Upper lobe of left lung (tissue), 6 donors: ENCODE data around the gene TBC1D16. TPM values are rescaled to one million over a fixed set of nuclear protein-coding genes. Genes with fewer than 3 reads are reported as not detected.

Experiments used
- ATAC-seq, 2 donors: fragments of 200-7000 bp; cut with Tn5 transposase; one replicate each; pipeline ENCODE4 v1.9.1; 2022; ENCODE audit warnings: mild to moderate bottlenecking in 2 of 2, moderate library complexity in 2 of 2; ENCODE audit not compliant: low FRiP score in 2 of 2
- DNase-seq, 2 donors: peaks; one replicate each; pipeline ENCODE4 v3.0.0-alpha.2; 2019 to 2020
- H3K27ac ChIP-seq, 4 donors: fragments of 200-600 bp; sonication (generic); one replicate each; pipeline ENCODE4 v1.5.1; 2016 to 2019
- H3K27me3 ChIP-seq, 4 donors: fragments of 200-600 bp; sonication (generic); one replicate each; pipeline ENCODE4 v1.5.1; 2017 to 2019
- H3K36me3 ChIP-seq, 4 donors: fragments of 200-600 bp; sonication (generic); one replicate each; pipeline ENCODE4 v1.5.1; 2016 to 2019
- H3K4me1 ChIP-seq, 4 donors: fragments of 200-600 bp; sonication (generic); one replicate each; pipeline ENCODE4 v1.5.1; 2018 to 2019
- H3K4me3 ChIP-seq, 4 donors: fragments of 200-600 bp; sonication (generic); one replicate each; pipeline ENCODE4 v1.5.1; 2017 to 2019; ENCODE audit warnings: mild to moderate bottlenecking in 2 of 4, moderate library complexity in 1 of 4
- H3K9me3 ChIP-seq, 4 donors: fragments of 200-600 bp; sonication (generic); one replicate each; pipeline ENCODE4 v1.5.1; 2018 to 2019
- EP300 ChIP-seq, 4 donors: sonication (generic); formaldehyde crosslinking; IDR thresholded peaks; one replicate each; pipeline ENCODE4 v1.5.1; 2017; ENCODE audit warnings: antibody characterized with exemption in 4 of 4, control low read depth in 2 of 4
- POLR2A ChIP-seq, 4 donors: fragments of 450-650 bp; IDR thresholded peaks; one replicate each; pipeline ENCODE4 v1.5.1; 2016 to 2017; ENCODE audit warnings: antibody characterized with exemption in 4 of 4, mild to moderate bottlenecking in 2 of 4
- POLR2AphosphoS5 ChIP-seq, 2 donors: sonication (generic); formaldehyde crosslinking; IDR thresholded peaks; one replicate each; pipeline ENCODE4 v1.5.1; 2017; ENCODE audit warnings: antibody characterized with exemption in 2 of 2
- WGBS, 2 donors: methylation state at CpG; one replicate each; pipeline ENCODE4 v1.1.5; 2017 to 2018; 5-methylcytosine and 5-hydroxymethylcytosine counted together
- total RNA-seq, 6 donors: library from RNA; depleted of rRNA in 4 of 6; stranded (reverse); fragments of >200 nt in 4 of 6; gene quantifications; one replicate each; pipeline versions ENCODE4 v1.1.0 to v1.2.1, GENCODE V29; 2016 to 2021
- TF ChIP-seq, protein P1 (sequence below), 6 experiments: fragments of 450-650 bp in 4 of 6; fragments of 200-600 bp in 2 of 6; sonication (generic) in 2 of 6; IDR thresholded peaks; one replicate each; pipeline ENCODE4 v1.5.1; 2016 to 2019; ENCODE audit warnings: antibody characterized with exemption in 6 of 6
- donor health status: DM: no; HTN: no; CAD: no; lungs with moderate emphysema.
- donor health status: DM: no; HTN: yes; CAD: no; lungs with severe emphysema.

The TBC1D16 gene
- total RNA-seq, 6 donors from 2014 or later: 15.6 to 60.8 (median 24.1) TPM

DNA sequence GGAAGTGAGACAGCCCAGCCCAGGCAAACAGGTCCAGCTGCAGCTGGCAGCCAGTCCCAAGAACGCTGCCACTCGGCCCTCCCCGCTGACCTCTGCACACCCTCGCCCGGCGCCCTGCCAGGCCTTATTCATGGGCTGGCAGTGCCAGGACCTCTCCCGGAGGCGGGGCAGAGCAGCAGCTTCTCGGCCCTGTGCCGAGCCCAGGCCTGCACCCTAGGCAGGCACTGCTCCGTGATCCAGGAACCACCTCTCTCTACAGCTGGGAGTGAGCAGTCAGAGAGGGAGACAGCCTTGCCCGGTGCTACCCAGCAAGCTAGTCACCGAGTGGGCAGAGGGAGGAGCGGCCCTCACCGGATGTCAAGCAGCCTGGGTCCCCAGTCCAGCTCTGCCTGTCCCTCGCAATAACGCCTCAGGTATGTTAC is 116.5 kb downstream of the TBC1D16 start:
- no peak for TF ChIP-seq EP300 (IDR thresholded peaks at IDR 0.05)
- TF ChIP-seq POLR2AphosphoS5 (IDR thresholded peaks at IDR 0.05): peak; percentile 10 to 51
- TF ChIP-seq, protein P1, sequence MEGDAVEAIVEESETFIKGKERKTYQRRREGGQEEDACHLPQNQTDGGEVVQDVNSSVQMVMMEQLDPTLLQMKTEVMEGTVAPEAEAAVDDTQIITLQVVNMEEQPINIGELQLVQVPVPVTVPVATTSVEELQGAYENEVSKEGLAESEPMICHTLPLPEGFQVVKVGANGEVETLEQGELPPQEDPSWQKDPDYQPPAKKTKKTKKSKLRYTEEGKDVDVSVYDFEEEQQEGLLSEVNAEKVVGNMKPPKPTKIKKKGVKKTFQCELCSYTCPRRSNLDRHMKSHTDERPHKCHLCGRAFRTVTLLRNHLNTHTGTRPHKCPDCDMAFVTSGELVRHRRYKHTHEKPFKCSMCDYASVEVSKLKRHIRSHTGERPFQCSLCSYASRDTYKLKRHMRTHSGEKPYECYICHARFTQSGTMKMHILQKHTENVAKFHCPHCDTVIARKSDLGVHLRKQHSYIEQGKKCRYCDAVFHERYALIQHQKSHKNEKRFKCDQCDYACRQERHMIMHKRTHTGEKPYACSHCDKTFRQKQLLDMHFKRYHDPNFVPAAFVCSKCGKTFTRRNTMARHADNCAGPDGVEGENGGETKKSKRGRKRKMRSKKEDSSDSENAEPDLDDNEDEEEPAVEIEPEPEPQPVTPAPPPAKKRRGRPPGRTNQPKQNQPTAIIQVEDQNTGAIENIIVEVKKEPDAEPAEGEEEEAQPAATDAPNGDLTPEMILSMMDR (IDR thresholded peaks at IDR 0.05): peak in 1 of 6 experiments; percentile 24
- TF ChIP-seq POLR2A (IDR thresholded peaks at IDR 0.05): no peak
- no peaks in the 10 kb centered on the region for H3K36me3 ChIP-seq
- H3K4me1 ChIP-seq: peaks cover 14 to 20% (median 18%) of the 10 kb centered on the region in 4 donors
- peak; percentile 95 for DNase-seq
- H3K27me3 ChIP-seq: no peaks in the 10 kb centered on the region
- peak overlapping the region in 1 of 4 donors; percentile 10 for H3K4me3 ChIP-seq
- H3K9me3 ChIP-seq: no peaks in the 10 kb centered on the region
- WGBS, 2 donors: 45 to 100% methylated on average over 1 to 17 of the region's 17 CpGs
- ATAC-seq: peak; percentile 50 to 89
- peak overlapping the region; percentile 21 to 53 (median 48) for H3K27ac ChIP-seq

DNA sequence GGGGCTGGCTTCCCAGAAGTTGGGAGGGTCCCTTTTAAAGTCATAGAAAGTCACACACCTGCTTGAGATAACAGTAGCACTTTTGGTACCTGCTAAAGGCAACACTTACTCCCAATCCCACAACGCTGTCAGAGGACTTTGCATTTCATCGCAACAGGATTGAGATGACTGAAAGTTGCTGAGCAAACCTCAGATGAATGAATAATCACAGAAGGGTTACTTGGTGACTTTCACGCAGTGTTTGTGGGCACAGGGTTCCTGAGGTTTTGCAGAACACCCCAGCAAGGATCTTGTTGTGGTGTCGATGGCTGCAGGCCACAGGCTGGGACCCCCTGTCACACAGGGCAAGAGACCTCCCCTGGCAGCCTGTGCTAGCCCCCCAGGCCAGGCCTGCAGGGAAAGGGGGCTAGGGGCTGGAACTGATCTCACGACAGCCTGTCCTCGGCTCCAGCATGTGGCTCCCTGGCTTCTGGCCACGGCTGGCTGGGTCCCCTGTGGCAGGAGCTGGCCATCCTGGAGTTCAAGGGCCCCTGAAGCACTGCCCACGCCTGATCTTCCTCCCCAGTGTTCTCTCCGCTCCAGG is 117.0 kb downstream of the TBC1D16 start:
- 55 to 70% methylated on average over 4 to 7 of the region's 9 CpGs for WGBS, 2 donors
- Histone ChIP-seq H3K36me3 (no peaks in the 10 kb centered on the region), H3K9me3 (no peaks in the 10 kb centered on the region), H3K27me3 (no peaks in the 10 kb centered on the region), H3K27ac (peak overlapping the region in 3 of 4 donors; percentile 21 to 51 (median 45)), H3K4me1 (peaks cover 14 to 20% (median 18%) of the 10 kb centered on the region in 4 donors), H3K4me3 (no peak overlapping the region)
- TF ChIP-seq POLR2AphosphoS5 (IDR thresholded peaks at IDR 0.05) (no peak), EP300 (IDR thresholded peaks at IDR 0.05) (no peak), POLR2A (IDR thresholded peaks at IDR 0.05) (no peak)
- TF ChIP-seq, protein P1 (IDR thresholded peaks at IDR 0.05): no peak
- ATAC-seq: no peak
- no peak for DNase-seq

DNA sequence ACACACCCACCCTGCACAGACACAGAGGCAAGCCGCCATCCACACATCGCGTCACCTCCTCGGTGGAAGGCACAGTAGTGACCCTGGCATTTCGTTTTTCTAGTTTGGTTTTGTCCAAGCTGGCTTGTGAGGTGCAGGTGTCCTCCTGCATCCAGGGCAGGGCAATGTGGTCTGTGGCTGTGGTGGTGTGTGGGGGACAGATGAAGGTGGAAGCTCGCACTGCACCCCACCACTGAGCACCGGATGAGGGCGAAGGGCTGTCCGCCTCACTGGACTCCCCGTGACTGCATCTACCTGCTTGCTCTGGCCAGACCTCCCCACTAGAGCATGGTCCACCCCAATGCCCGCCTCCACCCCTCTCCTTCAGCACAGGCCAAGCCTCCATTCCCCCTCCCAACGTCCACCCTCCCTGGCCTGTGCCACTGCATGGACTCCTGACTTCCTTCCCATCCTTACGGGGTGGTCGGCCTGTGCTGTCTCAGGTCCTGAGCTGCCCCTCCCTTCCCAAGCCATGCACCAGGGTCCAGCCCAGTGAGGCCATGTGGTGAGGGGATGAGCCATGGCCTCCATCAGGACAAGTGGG is 117.7 kb downstream of the TBC1D16 start:
- WGBS, 2 donors: 86 to 97% methylated on average over 8 to 14 of the region's 14 CpGs
- ATAC-seq (no peak), DNase-seq (no peak)
- Histone ChIP-seq H3K4me1 (peaks cover 14 to 20% (median 18%) of the 10 kb centered on the region in 4 donors), H3K27ac (no peak overlapping the region), H3K9me3 (no peaks in the 10 kb centered on the region), H3K36me3 (no peaks in the 10 kb centered on the region), H3K27me3 (no peaks in the 10 kb centered on the region), H3K4me3 (no peak overlapping the region)
- TF ChIP-seq EP300 (IDR thresholded peaks at IDR 0.05) (no peak), POLR2A (IDR thresholded peaks at IDR 0.05) (no peak)

DNA sequence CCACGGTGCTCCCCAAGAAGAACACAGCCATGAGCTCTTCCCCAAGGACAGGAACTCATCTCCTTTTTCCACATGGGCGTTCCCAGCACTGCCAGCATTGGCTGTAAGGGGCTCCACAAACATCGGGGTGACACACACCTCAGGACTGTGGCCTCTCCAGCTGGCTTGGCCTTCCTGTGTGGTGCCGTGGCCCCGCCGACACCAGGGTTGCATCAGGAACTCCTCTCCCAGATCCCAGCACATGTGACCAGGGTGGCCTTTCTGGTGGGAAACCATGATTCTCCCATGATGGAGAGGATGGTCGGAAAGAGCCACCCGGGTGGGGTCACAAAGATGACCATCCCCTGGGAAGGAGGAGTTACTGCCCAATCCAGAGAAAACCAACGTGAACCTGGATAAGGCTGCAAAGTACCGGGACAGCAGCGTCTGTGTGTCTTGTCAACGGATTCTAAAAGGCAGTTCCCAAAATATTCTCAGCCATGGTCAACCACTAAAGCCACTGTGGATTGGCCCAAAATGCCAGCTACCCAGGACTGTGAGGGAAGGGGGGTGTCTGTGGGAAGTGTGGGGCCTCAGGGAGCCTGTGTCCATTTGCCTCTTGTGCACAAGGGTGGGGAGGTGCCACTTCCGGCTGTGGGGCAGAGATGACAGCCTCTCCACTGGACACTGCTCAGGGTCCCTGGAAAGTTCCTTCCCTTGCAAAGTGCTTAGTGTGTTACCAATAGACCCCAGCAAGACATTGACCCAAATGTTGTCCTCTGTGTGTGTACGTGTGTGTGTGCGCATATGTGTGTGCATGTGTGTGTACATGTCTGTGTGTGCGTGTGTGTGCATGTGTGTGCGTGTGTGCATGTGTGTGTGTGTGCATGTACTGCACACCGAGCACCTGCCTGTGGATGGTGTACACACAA is 118.4 kb downstream of the TBC1D16 start:
- Histone ChIP-seq H3K27me3 (no peaks in the 10 kb centered on the region), H3K36me3 (no peaks in the 10 kb centered on the region), H3K27ac (no peak overlapping the region), H3K4me3 (no peak overlapping the region), H3K4me1 (peaks cover 14 to 20% (median 18%) of the 10 kb centered on the region in 4 donors), H3K9me3 (no peaks in the 10 kb centered on the region)
- ATAC-seq (no peak), DNase-seq (peak in 1 of 2 donors; percentile 63)
- 81 to 89% methylated on average over 17 to 18 of the region's 18 CpGs for WGBS, 2 donors
- no peak for TF ChIP-seq POLR2A (IDR thresholded peaks at IDR 0.05)
- TF ChIP-seq, protein P1 (IDR thresholded peaks at IDR 0.05): no peak
- no peak for TF ChIP-seq POLR2AphosphoS5 (IDR thresholded peaks at IDR 0.05)
- no peak for TF ChIP-seq EP300 (IDR thresholded peaks at IDR 0.05)

DNA sequence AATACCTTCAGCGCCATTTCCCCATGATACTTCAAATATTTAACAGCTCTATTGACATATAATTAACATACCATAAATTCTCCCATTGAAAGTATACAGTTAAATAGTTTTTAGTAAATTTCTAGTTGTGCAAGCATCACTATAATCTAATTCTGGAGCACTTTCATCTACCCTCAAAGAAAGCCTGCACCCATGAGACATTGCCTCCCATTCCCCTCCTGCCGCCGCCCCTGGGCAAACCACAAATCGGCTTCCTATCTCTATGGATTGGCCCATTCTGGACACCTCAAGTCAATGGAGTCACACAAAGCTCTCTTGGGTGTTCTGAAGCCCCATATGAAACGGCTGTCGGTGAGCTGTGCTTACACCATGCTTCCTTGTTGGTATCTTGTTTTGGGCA is 119.2 kb downstream of the TBC1D16 start:
- ATAC-seq: no peak
- no peaks in the 10 kb centered on the region for H3K9me3 ChIP-seq
- no peak overlapping the region for H3K4me3 ChIP-seq
- H3K27me3 ChIP-seq: no peaks in the 10 kb centered on the region
- WGBS, 2 donors: 84 to 87% methylated on average over 6 of the region's 6 CpGs
- peaks cover 14 to 20% (median 18%) of the 10 kb centered on the region in 4 donors for H3K4me1 ChIP-seq
- no peak overlapping the region for H3K27ac ChIP-seq
- TF ChIP-seq, protein P1 (IDR thresholded peaks at IDR 0.05): no peak
- TF ChIP-seq POLR2AphosphoS5 (IDR thresholded peaks at IDR 0.05) (no peak), POLR2A (IDR thresholded peaks at IDR 0.05) (no peak)
- no peaks in the 10 kb centered on the region for H3K36me3 ChIP-seq
- no peak for DNase-seq
